Sigmoid colon (tissue), 7 donors: ENCODE results near the gene RBM39. TPM values are rescaled to one million over a fixed set of nuclear protein-coding genes. Genes with fewer than 3 reads are reported as not detected.

ENCODE experiments used
- DNase-seq: peaks from one replicate; pipeline ENCODE4 v3.0.0-alpha.2; 2019
- H3K27ac ChIP-seq, 4 donors: fragments of 200-600 bp; sonication (generic); one replicate each; pipeline ENCODE4 v1.5.1; 2016 to 2019; ENCODE audit warnings: mild to moderate bottlenecking in 1 of 4
- H3K27me3 ChIP-seq, 3 donors: fragments of 200-600 bp; sonication (generic); one replicate each; pipeline ENCODE4 v1.5.1; 2019; ENCODE audit warnings: mild to moderate bottlenecking in 1 of 3
- H3K36me3 ChIP-seq, 4 donors: fragments of 200-600 bp; sonication (generic); one replicate each; pipeline ENCODE4 v1.5.1; 2016 to 2019
- H3K4me1 ChIP-seq, 4 donors: fragments of 200-600 bp; sonication (generic); one replicate each; pipeline ENCODE4 v1.5.1; 2017 to 2019
- H3K4me3 ChIP-seq, 4 donors: fragments of 200-600 bp; sonication (generic); one replicate each; pipeline ENCODE4 v1.5.1; 2017 to 2019; ENCODE audit warnings: mild to moderate bottlenecking in 2 of 4, moderate library complexity in 1 of 4
- H3K9me3 ChIP-seq, 4 donors: fragments of 200-600 bp in 3 of 4; sonication (generic) in 3 of 4; one replicate each; pipeline versions ENCODE4 v1.5.1 to v1.6.1; 2013 to 2019
- CTCF ChIP-seq, 4 experiments: fragments of 450-650 bp in 3 of 4; fragments of 200-600 bp in 1 of 4; IDR thresholded peaks; one replicate each; pipeline ENCODE4 v1.5.1; 2016 to 2019; ENCODE audit warnings: antibody characterized with exemption in 4 of 4, mild to moderate bottlenecking in 3 of 4, moderate library complexity in 2 of 4
- EP300 ChIP-seq, 4 donors: sonication (generic); formaldehyde crosslinking; IDR thresholded peaks; one replicate each; pipeline ENCODE4 v1.6.1; 2017; ENCODE audit warnings: antibody characterized with exemption in 4 of 4
- POLR2A ChIP-seq, 2 donors: fragments of 450-650 bp; IDR thresholded peaks; one replicate each; pipeline ENCODE4 v1.6.1; 2016; ENCODE audit warnings: antibody characterized with exemption in 2 of 2, mild to moderate bottlenecking in 2 of 2, moderate library complexity in 2 of 2
- POLR2AphosphoS5 ChIP-seq, 4 donors: sonication (generic); formaldehyde crosslinking; IDR thresholded peaks; one replicate each; pipeline ENCODE4 v1.6.1; 2017; ENCODE audit warnings: antibody characterized with exemption in 4 of 4
- WGBS, 2 donors: extraction: QIAGEN DNeasy Blood & Tissue Kit; methylation state at CpG; one replicate each; pipeline ENCODE4 v1.1.7; 2013; 5-methylcytosine and 5-hydroxymethylcytosine counted together
- intact Hi-C: fragments of 100-400 bp; cut with DNase I; formaldehyde crosslinking; loops from one replicate; pipeline ENCODE4 v1.15.1; 2023
- polyA plus RNA-seq, 3 donors: library from polyadenylated mRNA; stranded (reverse); fragments of 200-250 nt; gene quantifications; one replicate each; pipeline ENCODE4 v1.2.3, GENCODE V29; 2013
- total RNA-seq, 4 donors: library from RNA; depleted of rRNA; stranded (reverse); fragments of >200 nt; gene quantifications; one replicate each; pipeline ENCODE4 v1.1.0, GENCODE V29; 2016
- donor health status: healthy with polysubstance abuse.
- donor health status: Bipolar disorder and iron deficiency.
- donor health status: healthy.

The RBM39 gene
- total and polyA plus RNA-seq, 7 donors, result 68.2 to 408 (median 281) TPM

- intact Hi-C loops, result loop anchor here (1.0 to 10.0 kb wide), 3 partner anchors 47 to 120 kb away; partner anchors contain the start of gene ERGIC3
- peak within 1 kb of the TSS; percentile 67 to 95 (median 70) for H3K4me3 ChIP-seq
- peaks cover 0 to 43% (median 34%) of the 10 kb centered on the region in 4 donors for H3K4me1 ChIP-seq
- peak within 1 kb of the TSS; percentile 94 to 99 (median 95) for H3K27ac ChIP-seq
- H3K9me3 ChIP-seq, result no peaks in the 10 kb centered on the region
- no peaks in the 10 kb centered on the region for H3K27me3 ChIP-seq
- TF ChIP-seq CTCF (IDR thresholded peaks at IDR 0.05) (no peak), EP300 (IDR thresholded peaks at IDR 0.05) (peak in 1 of 4 donors; percentile 43), POLR2AphosphoS5 (IDR thresholded peaks at IDR 0.05) (peak; percentile 98 to 99 (median 98)), POLR2A (IDR thresholded peaks at IDR 0.05) (peak; percentile 93)
- DNase-seq, result peak; percentile 97
- H3K36me3 ChIP-seq, result peaks cover 0 to 16% (median 9%) of the 10 kb centered on the region in 4 donors
- WGBS, 2 donors, result 0% methylated on average over 61 of the region's 61 CpGs
These were observed 77.4 kb downstream of the RBM39 start, which contains the start of the genes CPNE1 and RBM12 for GRCh38 chr20:35664466-35665206. Gene CPNE1 (minus strand): TSS chr20:35664900. CDS start chr20:35632923, 31,977 bp downstream. Gene RBM12 (minus strand): TSS chr20:35664900. CDS start chr20:35655322, 9,578 bp downstream.

GRCh38 chr20:35663516-35664465 is 78.3 kb downstream of the RBM39 start:
- no peak for DNase-seq
- Histone ChIP-seq H3K27me3 (no peaks in the 10 kb centered on the region), H3K9me3 (no peaks in the 10 kb centered on the region), H3K27ac (peak overlapping the region; percentile 94 to 99 (median 95)), H3K36me3 (peaks cover 0 to 7% (median 1%) of the 10 kb centered on the region in 4 donors), H3K4me3 (peak overlapping the region; percentile 67 to 95 (median 70)), H3K4me1 (peaks cover 0 to 47% (median 40%) of the 10 kb centered on the region in 4 donors)
- TF ChIP-seq POLR2AphosphoS5 (IDR thresholded peaks at IDR 0.05) (peak in 1 of 4 donors; percentile 8), EP300 (IDR thresholded peaks at IDR 0.05) (no peak)
- intact Hi-C loops, result loop anchor here (1.0 to 10.0 kb wide), 3 partner anchors 46 to 119 kb away; partner anchors contain the start of gene ERGIC3
- WGBS, 2 donors, result 0 to 1% methylated on average over 28 of the region's 28 CpGs

GRCh38 chr20:35662551-35662950 is 79.5 kb downstream of the RBM39 start:
- intact Hi-C loops, result loop anchor here (10.0 kb wide), 1 partner anchor 118 kb away; the partner anchor contains the start of gene ERGIC3
- no peak for DNase-seq
- H3K4me3 ChIP-seq, result peak overlapping the region in 3 of 4 donors; percentile 67 to 95 (median 72)
- peak overlapping the region in 2 of 4 donors; percentile 4 to 94 for H3K27ac ChIP-seq
- H3K36me3 ChIP-seq, result no peaks in the 10 kb centered on the region
- 13 to 23% methylated on average over 2 of the region's 2 CpGs for WGBS, 2 donors
- H3K9me3 ChIP-seq, result no peaks in the 10 kb centered on the region
- H3K27me3 ChIP-seq, result no peaks in the 10 kb centered on the region
- TF ChIP-seq CTCF (IDR thresholded peaks at IDR 0.05) (no peak), POLR2A (IDR thresholded peaks at IDR 0.05) (no peak), POLR2AphosphoS5 (IDR thresholded peaks at IDR 0.05) (no peak), EP300 (IDR thresholded peaks at IDR 0.05) (no peak)
- peaks cover 0 to 58% (median 51%) of the 10 kb centered on the region in 4 donors for H3K4me1 ChIP-seq

GRCh38 chr20:35661908-35662307 is 80.2 kb downstream of the RBM39 start:
- H3K36me3 ChIP-seq, result no peaks in the 10 kb centered on the region
- peaks cover 0 to 64% (median 58%) of the 10 kb centered on the region in 4 donors for H3K4me1 ChIP-seq
- TF ChIP-seq POLR2A (IDR thresholded peaks at IDR 0.05) (no peak), CTCF (IDR thresholded peaks at IDR 0.05) (no peak), EP300 (IDR thresholded peaks at IDR 0.05) (no peak), POLR2AphosphoS5 (IDR thresholded peaks at IDR 0.05) (no peak)
- WGBS, 2 donors, result 35 to 51% methylated on average over 3 of the region's 3 CpGs
- H3K27me3 ChIP-seq, result no peaks in the 10 kb centered on the region
- H3K27ac ChIP-seq, result peak overlapping the region in 2 of 4 donors; percentile 4 to 94
- DNase-seq, result no peak
- intact Hi-C loops, result loop anchor here (10.0 kb wide), 1 partner anchor 117 kb away; the partner anchor contains the start of gene ERGIC3
- H3K4me3 ChIP-seq, result peak overlapping the region in 2 of 4 donors; percentile 67 to 72
- no peaks in the 10 kb centered on the region for H3K9me3 ChIP-seq
